PC-3 (cell line): ENCODE data around the gene PLD1.

Experiments
- EZH2 ChIP-seq: fragments of 300-600 bp; sonication (generic); IDR thresholded peaks from one replicate; pipeline ENCODE4 v1.6.1; 2017; ENCODE audit warnings: antibody characterized with exemption, mild to moderate bottlenecking, low read length; ENCODE audit not compliant: unreplicated experiment
- TF ChIP-seq, protein P1 (sequence below): fragments of 300-600 bp; sonication (generic); conservative IDR thresholded peaks from 2 replicates; pipeline ENCODE4 v1.5.1; 2017; ENCODE audit warnings: antibody characterized with exemption, low read depth, mild to moderate bottlenecking, low read length

- TF ChIP-seq, protein P1, sequence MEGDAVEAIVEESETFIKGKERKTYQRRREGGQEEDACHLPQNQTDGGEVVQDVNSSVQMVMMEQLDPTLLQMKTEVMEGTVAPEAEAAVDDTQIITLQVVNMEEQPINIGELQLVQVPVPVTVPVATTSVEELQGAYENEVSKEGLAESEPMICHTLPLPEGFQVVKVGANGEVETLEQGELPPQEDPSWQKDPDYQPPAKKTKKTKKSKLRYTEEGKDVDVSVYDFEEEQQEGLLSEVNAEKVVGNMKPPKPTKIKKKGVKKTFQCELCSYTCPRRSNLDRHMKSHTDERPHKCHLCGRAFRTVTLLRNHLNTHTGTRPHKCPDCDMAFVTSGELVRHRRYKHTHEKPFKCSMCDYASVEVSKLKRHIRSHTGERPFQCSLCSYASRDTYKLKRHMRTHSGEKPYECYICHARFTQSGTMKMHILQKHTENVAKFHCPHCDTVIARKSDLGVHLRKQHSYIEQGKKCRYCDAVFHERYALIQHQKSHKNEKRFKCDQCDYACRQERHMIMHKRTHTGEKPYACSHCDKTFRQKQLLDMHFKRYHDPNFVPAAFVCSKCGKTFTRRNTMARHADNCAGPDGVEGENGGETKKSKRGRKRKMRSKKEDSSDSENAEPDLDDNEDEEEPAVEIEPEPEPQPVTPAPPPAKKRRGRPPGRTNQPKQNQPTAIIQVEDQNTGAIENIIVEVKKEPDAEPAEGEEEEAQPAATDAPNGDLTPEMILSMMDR: peak; percentile 43
- no peak for TF ChIP-seq EZH2
Measured at GRCh38 chr3:171640520-171641412, 169.5 kb downstream of the PLD1 start.
